Activated T-cell treated with anti-CD3 and anti-CD28 coated beads, Interleukin-2, amount 50 U/mL, for 1 hour (primary cell): ENCODE results near the gene WDR87.

Experiments used
- DNase-seq: peaks from one replicate; pipeline ENCODE4 v3.0.0-alpha.2; 2020

WDR87 gene

GRCh38 chr19:37905946-37906868 is at the start of gene WDR87:
Gene WDR87 (minus strand): TSS chr19:37906594. CDS start chr19:37898239, 8,355 bp downstream.
- peak; percentile 59 for DNase-seq

DNA sequence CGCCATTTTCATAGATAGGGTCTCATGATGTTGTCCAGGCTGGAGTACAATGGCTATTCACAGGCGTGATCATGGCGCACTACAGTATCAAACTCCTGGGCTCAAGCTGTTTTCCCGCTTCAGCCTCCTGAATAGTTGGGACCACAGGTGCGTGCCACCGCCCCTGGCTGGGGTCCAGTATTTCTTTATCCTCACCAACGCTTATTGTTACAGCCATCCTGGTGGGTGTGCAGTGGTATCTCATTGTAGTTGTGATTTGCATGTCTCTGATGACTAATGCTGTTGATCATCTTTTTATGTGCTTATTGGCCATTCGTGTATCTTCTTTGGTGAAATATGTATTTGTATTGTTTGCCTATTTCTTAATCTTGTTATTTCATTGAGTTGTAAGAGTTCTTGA is 49.6 kb upstream of the WDR87 start:
- no peak for DNase-seq

GRCh38 chr19:37954421-37954874 is 48.1 kb upstream of the WDR87 start:
- DNase-seq, result no peak

- DNase-seq, result no peak
Measured at GRCh38 chr19:37953918-37954303, 47.5 kb upstream of the WDR87 start.

- DNase-seq, result no peak
Measured at GRCh38 chr19:37953171-37953917, 47.0 kb upstream of the WDR87 start.

DNA sequence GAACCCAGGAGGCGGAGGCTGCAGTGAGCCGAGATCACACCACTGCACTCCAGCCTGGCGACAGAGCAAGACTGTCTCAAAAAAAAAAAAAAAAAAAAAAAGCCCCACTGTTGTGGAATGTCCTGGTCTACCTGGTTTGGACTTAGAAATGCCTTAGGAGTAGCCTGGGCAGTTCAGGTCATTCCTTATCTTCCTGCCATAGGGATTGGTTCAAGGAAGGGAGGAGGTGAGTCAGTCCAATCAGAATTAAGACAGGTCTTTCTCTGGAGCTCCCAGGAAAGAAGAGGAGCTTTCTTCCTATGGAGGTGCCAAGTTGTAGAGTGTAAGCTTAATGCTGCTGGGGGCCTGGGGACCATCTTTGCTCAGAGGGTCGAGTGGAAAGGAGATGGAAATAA is 45.4 kb upstream of the WDR87 start:
- DNase-seq, result no peak

DNA sequence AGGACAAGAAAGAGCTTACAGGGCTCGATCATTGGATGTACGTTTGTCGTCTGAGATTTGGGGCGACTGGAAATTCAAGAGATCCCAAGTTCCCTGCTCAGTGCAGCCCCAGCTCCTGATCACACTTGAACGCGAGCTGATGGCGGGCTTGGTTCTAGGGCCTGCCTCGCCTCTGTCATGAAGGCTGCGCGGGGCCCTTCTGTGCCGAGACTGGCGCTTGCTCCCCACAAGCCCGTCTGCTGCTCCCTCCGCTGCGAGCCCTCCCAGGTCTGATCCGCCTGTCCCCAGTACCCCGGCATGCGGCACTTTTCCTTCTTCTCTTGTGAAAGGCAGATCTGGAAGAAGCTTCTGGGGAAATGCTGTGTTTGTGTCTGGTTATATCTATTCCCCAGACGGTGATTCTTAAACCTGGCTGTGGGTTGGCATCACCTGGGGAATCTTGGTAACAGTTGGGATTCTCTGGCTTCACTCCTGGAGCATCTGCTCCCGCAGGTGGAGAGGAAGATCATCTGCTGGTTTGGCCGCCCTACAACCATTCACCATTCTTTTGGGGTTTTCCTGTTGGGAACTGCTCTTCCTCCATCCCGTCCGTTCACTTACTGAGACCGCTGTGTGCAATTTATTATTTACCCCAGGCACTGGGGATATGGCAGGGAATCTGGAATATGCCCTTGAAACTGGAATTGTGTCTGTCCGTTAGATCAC is 44.2 kb upstream of the WDR87 start:
- no peak for DNase-seq

DNA sequence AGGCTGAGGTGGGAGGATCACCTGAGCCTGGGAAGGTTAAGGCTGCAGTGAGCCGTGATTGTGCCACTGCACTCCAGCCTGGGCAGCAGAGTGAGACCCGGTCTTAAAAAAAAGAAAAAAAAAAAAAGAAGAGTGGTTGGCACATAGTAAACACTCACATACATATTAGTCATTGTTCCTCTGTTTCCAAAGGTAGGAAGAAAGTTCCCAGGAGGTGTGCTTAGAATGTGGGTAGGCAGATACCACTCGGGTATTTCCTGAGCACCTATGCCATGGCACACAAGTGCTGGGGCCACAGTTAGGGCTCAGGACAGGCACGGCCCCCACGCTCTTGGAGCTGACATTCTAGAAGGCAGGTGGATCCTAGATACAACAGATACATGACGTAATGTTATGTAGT is 42.0 kb upstream of the WDR87 start:
- no peak for DNase-seq

DNA sequence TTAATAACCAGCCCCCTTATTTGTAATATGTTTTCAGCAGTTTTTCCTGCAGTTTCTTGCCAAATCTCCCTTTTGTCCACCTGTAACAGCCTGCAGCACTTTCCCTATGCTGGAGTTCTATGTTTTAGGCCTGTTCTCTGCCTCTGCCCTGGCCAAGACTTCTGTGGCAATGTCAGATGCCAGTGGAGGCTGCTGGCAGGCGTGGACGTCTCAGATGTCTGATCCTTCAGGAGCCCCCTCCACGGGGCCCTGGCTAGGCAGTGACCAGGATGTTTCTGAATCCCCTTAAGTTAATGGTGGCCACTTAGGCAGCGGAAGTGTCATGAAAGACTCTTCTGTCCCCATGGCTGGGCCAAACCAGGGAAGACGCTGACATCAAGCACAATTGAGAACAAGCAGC is 41.4 kb upstream of the WDR87 start:
- DNase-seq, result no peak

- DNase-seq, result no peak
Measured at GRCh38 chr19:37946132-37946531, 39.7 kb upstream of the WDR87 start.

DNA sequence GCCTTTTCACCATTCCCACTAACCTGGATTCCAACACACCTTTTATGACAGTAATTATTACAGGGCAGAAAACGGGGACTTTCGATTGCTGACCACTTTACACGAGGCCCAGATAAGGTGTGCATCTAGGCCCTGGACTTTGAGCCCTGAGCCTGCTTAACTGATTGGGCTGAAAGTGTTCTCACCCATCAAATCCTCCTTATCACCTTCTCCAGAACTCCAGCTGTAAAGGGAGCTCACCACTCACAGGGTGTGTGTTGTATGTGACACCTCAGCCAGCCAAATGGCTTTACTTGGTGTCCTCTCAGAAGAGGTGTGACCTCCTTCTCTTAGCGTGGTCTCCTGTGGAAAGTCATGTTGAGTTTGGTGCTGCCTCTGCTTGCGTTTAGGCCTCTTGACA is 37.1 kb upstream of the WDR87 start:
- no peak for DNase-seq

DNA sequence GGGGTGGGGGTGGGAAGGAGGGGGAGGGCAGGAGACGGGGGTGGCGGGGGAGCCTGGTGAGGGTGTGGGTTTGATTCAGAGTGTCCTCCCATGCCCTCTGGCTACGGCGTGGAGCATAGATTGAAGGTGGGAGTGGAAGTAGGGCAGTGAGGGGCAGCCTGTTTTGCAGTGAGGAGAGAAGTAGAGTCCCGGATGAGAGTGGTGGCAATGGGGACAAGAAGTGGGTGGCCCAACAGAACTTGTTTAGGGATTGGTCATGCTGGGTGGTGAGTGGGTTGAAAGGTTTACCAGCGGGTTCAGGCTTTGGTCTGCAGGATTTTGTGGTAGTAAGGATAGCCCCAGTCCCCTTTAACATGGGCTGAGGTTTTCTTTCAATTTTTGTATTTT is 36.1 kb upstream of the WDR87 start:
- no peak for DNase-seq

GRCh38 chr19:37941782-37942515 is 35.6 kb upstream of the WDR87 start:
- DNase-seq, result no peak

- no peak for DNase-seq
Measured at GRCh38 chr19:37938353-37938752, 32.0 kb upstream of the WDR87 start.

- no peak for DNase-seq
Measured at GRCh38 chr19:37936886-37937285, 30.5 kb upstream of the WDR87 start.

DNA sequence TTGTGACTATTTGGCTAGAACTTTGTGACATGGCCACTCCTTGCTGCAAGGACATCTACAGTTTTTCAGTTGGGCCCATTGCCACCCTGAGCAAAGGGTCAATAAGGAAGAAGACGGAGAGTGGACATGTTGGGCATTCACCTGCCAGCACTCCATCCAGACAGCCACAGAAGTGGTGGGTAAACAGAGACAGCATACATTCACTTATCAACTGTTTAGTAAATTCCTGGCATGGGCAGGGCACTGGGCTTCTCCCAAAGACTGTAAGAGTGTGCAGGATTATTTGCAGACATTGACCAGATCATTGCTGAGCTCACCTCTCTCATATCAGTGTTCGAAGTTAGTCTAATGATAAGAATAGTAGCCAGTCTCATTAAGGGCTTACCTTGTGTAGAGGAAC is 29.8 kb upstream of the WDR87 start:
- no peak for DNase-seq

DNA sequence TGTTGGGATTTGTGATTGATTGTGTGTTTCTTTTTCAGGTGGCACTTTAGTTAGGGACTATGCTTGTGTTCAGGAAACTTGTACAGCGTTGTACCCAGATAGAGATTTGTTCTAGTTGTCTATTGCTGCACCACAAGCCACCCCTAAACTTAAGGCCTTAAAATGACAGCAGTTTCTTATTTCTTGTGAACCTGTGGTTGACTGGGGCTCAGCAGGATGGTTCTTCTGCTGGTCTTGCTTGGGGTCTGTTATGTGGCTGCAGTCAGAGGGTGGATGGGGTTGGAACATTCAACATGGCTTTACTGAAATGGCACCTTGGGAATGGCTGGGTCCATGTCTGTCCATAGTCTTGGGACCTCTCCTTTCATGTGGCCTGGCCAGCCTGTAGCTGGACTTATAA is 28.9 kb upstream of the WDR87 start:
- no peak for DNase-seq

DNA sequence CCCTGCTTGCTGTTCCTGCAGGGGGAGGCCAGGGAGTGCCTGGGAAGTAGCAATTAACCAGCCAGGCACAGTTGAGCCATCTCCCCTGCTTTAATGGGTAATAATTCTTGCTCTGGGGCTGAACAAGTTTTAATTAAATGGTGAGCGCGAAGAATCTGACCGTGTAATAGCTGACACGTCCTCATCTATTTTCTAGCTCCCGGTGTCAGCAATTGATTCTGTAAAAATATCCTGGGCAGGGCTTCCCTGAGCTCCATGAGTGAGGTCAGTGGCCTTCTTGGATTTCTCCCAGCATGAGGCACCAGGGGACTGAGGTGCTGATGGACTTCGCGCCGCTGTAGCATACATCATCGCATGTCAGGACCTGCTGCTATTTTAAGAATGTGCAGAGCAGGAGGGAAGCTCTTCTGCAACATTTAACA is 27.6 kb upstream of the WDR87 start:
- no peak for DNase-seq

- no peak for DNase-seq
Measured at GRCh38 chr19:37932985-37933936, 26.9 kb upstream of the WDR87 start.

DNA sequence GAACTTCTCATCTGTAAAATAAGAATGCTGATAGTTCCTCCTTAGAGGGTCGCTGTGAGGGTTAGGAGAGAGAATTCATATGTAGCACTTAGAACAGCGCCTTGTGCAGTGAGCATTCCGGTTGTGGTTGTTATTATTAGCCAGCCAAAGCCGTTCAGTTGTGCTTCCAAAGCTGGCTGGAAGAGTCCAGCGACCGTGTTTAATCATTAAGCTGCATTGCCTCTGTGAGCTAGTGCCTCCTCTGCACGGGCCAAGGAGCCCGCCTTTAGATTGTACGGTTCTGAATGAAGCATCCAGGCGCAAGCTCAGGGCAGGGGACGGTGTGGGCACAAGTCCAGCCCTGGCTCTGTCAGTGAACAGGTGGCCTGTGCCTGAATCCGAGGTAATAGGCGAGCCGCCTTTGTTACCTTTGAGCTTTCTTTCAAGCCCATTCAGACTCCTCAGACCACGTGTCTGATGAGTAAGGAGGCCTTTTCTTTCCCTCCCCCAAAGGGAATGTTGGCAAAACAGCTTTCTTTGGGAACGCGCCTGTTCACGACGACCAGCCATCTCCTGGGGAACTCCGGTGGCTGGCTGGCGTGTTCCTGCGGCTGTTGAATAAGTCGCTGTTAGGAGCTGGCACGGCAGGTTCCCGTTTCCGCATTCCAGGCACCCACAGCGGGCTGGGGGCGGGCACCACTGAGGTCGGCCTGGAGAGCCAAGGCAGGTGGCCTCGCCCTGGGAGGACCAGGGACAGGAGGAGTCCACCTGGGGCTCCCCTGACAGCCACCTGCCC is 25.7 kb upstream of the WDR87 start:
- DNase-seq, result no peak

DNA sequence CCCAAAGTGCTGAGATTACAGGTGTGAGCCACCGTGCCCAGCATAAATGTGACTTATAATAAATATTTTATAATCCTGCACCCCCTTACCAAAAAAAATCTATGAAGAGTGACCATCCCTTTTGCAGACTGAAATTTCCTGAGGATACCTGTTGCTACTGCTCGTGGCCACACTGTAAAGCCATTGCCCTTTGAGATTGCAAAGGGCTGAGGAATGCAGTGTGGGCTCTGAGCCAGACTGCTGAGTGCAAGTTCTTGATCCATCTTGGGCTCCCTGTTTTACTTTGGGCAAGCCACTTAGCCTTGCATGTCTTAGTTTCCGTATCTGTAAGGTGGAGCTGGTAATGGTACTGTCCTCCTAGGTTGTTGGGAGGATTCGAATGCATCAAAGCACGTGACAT is 24.0 kb upstream of the WDR87 start:
- DNase-seq, result no peak
